Subcutaneous adipose tissue (tissue), 4 donors: Measurements from ENCODE around the gene CNNM3. TPM values are rescaled to one million over a fixed set of nuclear protein-coding genes. Genes with fewer than 3 reads are reported as not detected.

Experiments
- total RNA-seq, 4 donors: library from RNA; depleted of rRNA; stranded (reverse); fragments of >200 nt; gene quantifications; one replicate each; pipeline ENCODE4 v1.1.0, GENCODE V29; 2016
- TF ChIP-seq, protein P1 (sequence below): fragments of 450-650 bp; IDR thresholded peaks from one replicate; pipeline ENCODE4 v1.5.1; 2016; ENCODE audit warnings: low read depth, mild to moderate bottlenecking, control low read depth, antibody characterized with exemption, moderate library complexity

Gene CNNM3
- total RNA-seq, 4 donors from 2014 or later = 4.4 to 21.1 (median 8.5) TPM

DNA sequence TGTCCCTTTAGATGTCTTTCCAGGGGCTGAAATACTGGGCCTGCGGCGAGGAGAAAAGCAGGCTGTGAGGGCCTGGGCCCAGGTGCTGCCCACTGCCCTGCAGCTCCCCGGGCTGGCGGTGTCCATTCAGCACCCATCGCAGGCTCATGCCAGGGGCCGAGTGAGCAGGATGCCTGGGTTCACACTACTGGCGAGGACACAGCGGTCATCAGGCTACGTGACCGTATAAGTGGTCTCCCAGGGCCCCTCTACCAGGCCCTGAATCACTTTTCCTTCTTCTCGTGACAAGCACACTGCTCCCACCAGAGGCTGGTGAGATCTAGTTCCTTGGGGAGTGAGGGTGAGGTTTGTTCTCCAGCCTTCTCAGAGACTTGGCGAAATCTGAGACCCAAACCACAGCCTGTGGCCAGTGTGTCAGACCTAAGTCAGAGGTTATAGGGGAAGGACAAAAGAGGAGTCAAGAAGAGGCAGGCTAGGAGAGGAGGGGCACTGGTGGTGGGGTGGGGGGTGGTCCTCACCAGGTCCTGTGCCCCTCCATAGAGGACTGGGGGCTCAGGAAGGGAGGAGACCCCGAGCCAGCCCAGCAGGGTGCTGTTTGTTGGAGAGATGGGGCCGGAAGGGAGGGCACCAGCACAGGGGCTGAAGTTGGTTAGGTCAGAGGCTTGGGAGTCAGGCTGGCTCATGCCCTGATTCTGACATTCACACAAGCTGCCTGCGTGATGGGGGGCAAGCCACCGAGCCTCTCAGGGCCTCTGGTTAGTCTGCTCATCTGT, 60.4 kb downstream of the CNNM3 start:
- TF ChIP-seq, protein P1, sequence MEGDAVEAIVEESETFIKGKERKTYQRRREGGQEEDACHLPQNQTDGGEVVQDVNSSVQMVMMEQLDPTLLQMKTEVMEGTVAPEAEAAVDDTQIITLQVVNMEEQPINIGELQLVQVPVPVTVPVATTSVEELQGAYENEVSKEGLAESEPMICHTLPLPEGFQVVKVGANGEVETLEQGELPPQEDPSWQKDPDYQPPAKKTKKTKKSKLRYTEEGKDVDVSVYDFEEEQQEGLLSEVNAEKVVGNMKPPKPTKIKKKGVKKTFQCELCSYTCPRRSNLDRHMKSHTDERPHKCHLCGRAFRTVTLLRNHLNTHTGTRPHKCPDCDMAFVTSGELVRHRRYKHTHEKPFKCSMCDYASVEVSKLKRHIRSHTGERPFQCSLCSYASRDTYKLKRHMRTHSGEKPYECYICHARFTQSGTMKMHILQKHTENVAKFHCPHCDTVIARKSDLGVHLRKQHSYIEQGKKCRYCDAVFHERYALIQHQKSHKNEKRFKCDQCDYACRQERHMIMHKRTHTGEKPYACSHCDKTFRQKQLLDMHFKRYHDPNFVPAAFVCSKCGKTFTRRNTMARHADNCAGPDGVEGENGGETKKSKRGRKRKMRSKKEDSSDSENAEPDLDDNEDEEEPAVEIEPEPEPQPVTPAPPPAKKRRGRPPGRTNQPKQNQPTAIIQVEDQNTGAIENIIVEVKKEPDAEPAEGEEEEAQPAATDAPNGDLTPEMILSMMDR = no peak

DNA sequence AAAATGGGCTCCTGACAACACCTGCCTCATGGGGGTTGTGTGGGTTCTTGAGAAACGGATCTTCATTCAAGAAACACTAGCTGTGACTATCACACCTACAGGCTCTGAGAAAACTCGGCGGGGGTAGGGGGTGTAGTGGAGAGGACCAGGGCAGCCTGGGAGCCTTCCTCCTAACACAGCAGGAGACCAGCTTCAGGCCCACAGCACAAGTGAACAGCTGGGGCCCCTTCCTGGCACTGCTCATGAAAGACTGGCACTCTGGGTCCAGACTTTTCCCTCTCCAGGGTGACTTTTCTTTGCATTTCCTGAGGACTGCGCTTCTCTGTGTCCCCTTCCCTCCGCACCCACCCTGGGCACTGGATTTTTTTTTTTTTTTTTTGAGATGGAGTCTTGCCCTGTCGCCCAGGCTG, 61.0 kb downstream of the CNNM3 start:
- TF ChIP-seq, protein P1 = no peak

DNA sequence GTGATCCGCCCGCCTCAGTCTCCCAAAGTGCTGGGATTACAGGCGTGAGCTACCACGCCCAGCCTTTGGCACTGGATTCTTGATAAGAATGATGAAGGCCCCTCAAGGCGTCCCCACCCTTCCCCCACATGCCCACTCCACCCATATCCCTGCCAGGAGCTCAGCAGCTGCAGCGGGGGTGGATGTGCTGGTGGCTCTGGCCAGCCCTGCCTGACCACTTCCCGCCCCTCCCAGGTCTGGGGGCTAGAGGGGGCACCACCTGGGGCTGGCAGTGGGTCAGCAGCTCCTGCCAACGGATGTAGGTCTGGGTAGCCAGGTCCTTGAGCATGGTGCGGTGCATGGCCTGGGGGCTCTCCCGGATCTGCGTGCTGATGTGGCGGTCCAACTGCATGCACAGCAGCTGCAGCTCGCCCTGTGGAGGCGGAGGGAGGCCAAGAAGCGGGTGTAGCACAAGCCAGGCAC, 61.6 kb downstream of the CNNM3 start:
- TF ChIP-seq, protein P1 = no peak

DNA sequence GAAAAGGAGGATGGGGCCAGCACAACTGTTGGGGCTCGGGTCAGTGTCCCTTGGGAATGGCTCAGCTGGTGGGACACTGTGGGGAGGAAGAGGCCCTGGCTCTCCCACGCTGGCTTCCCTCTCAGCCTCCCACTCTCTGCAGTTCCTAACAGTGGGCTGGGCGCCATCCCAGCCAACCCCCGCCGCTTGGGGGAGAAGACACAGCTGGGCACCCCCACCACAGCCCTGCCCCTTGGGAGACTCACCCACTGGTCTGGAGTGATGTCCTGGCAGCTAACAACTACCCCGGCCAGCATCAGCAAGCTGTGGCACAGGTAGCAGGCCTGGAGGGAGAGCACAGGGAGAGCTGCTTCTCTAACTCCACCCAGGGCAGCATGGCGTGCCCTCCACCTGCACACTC, 62.1 kb downstream of the CNNM3 start:
- TF ChIP-seq, protein P1 = no peak

DNA sequence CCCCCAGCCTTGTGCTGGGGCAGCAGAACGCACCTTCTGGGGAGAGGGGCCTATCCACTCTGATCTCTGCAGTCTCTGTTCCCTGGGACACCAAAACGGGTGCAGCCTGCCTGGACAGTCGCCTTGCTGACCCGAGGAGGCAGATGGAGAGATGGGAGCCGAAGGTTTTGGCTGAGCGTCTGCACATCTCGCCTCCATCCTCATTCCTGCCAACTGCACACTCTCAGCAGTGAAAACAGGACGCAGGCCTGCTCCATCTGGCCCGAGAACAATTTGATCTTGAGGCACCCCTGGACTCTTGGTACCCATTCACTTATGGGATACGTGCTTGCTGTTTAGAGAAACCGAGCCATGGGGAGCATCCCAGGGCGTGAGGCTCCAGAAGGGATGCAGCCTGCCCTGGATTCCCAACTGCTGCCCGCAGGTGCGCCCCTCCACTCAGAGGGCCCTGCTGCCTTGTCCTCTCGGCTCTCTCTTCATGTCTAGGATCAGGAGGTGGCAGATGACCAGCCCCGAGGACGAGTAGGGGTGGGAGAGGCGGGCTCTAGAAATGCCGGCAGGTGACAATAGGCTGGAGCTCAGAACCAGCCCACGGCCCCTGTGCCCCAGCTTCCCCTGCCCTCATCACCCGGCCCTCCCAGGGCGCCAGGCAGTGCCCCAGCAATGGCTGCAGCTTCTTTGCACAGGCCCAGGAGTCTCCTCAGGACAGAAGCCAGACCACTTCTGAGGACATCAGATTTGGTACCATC, 62.9 kb downstream of the CNNM3 start:
- TF ChIP-seq, protein P1 = no peak

DNA sequence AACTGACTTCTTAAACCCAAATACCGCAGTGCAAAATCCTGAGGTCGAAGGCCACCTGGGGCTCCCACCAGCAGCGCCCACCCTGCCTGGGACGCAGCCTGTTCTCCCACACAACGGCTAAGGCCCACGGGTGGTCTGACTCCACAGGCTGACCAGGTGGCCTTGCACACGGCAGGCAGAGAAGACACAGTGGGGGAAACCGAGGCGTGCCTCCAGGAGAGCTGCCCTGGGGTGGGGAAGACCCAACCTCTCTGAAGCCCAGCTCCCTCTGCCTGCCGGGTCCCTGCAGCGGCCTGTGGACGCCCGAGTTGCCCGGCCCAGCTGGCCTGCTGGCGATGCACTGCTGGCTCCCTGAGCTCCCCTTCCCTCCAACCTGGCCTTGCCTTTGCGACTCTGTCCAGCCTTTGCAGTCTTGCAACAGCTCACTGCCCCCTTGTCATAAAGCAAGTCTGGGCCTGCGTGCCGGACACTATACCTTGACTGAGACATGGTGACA, 63.5 kb downstream of the CNNM3 start:
- TF ChIP-seq, protein P1 = no peak

DNA sequence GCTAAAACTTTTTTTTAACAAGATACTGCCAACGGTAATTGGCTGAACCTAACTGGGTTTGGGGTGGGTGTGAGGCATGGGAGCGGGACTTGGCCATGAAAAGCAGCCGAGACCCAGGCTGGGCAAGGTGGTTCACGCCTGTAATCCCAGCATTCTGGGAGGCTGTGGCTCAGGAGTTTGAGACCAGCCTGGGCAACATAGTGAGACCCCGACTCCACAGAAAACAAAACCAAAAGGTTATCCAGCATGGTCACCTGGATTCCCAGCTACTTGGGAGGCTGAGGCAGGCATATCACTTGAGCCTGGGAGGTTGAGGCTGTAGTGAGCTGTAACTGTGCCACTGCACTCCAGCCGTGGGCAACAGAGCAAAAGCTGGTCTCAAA, 64.8 kb downstream of the CNNM3 start:
- TF ChIP-seq, protein P1 = no peak
